GM21528 (cell line): ENCODE data around the gene PIK3R6.

Source experiments
- ATAC-seq: cut with Tn5 transposase; IDR thresholded peaks from one replicate; pipeline ENCODE4 v1.9.1; 2021; ENCODE audit warnings: mild to moderate bottlenecking, moderate library complexity; ENCODE audit not compliant: unreplicated experiment, low FRiP score

Gene PIK3R6

GRCh38 chr17:8875957-8876356 lies 8.5 kb upstream of the PIK3R6 start:
- ATAC-seq: no peak

- no peak for ATAC-seq
Observed at GRCh38 chr17:8875436-8875835, 8.0 kb upstream of the PIK3R6 start.

- no peak for ATAC-seq
Observed at GRCh38 chr17:8873801-8874715, 6.6 kb upstream of the PIK3R6 start.

GRCh38 chr17:8872705-8873435 lies 5.4 kb upstream of the PIK3R6 start:
- no peak for ATAC-seq

- ATAC-seq: no peak
Observed at GRCh38 chr17:8872036-8872704, 4.7 kb upstream of the PIK3R6 start.

GRCh38 chr17:8871081-8871581 lies 3.7 kb upstream of the PIK3R6 start:
- no peak for ATAC-seq

- no peak for ATAC-seq
Observed at GRCh38 chr17:8870406-8871040, 3.0 kb upstream of the PIK3R6 start.

- ATAC-seq: no peak
Observed at GRCh38 chr17:8869114-8869815, 1.8 kb upstream of the PIK3R6 start.

GRCh38 chr17:8868529-8868951 lies 1.1 kb upstream of the PIK3R6 start:
- ATAC-seq: no peak

GRCh38 chr17:8868092-8868491 lies 618 bp upstream of the PIK3R6 start:
- no peak for ATAC-seq

GRCh38 chr17:8865811-8866210 lies 1.7 kb downstream of the PIK3R6 start:
- ATAC-seq: no peak

- no peak for ATAC-seq
Observed at GRCh38 chr17:8865385-8865784, 2.1 kb downstream of the PIK3R6 start.

- no peak for ATAC-seq
Observed at GRCh38 chr17:8862213-8863056, 5.0 kb downstream of the PIK3R6 start.

- ATAC-seq: no peak
Observed at GRCh38 chr17:8861495-8862181, 5.8 kb downstream of the PIK3R6 start.

- no peak for ATAC-seq
Observed at GRCh38 chr17:8859804-8860430, 7.6 kb downstream of the PIK3R6 start.

- ATAC-seq: no peak
Observed at GRCh38 chr17:8859027-8859803, 8.3 kb downstream of the PIK3R6 start.

GRCh38 chr17:8857919-8858318 lies 9.6 kb downstream of the PIK3R6 start:
- no peak for ATAC-seq
